ENCODE data around the gene TIMM22.

The TIMM22 gene

DNA sequence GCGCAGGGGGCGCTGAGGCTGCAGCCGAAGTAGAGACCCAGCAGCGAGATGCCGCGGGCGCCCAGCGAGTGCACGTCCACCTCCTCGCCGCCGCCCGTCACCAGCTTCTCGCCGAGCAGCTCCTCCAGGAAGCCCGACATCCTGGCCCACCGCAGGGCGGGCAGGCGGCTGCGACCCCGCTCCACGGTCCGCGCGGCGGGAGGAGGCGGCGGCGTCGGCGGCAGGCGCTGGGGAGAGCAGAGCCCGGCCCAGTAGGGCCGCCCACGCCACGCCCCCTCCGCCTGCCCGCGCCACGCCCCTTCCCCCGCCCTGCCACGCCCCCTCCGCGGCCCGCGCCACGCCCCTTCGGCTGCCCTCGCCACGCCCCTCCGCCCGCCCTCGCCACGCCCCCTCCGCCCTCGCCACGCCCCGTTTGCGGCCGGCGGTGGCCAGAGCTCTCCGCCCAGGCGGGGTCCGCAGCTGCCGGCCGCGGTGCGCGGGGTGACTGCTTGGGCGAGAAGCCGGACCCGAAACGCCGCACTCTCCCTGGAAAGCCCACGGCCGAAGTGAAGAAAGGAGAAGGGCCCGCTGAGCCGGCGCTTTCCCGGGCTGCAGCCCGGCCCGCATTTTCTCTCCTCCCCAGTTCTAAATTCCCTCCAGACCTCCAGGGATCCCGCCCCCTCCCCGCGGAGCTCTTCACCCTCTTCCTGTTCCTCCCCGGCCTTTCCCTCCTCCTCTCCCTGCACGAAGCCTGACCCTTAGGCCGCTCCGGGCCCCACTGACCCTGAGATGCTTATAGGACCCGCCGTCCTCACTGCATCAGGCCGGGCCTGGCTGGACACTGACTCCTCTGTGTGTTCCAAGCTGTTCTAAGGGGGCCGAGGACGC lies 17.2 kb upstream of the TIMM22 start, which contains the start of gene NXN (continued):
- TF ChIP-seq GLIS1 (tag by site-specific recombination; IDR thresholded peaks at IDR 0.05) (peak; percentile 23; the same call in 1 of the 2 replicates), ZNF785 (tag by site-specific recombination; IDR thresholded peaks at IDR 0.05) (no peak), ZNF830 (tag by site-specific recombination; IDR thresholded peaks at IDR 0.05; ENCODE audit: low read depth) (no peak), ZNF548 (tag by site-specific recombination; IDR thresholded peaks at IDR 0.05) (no peak), KLF8 (tag by site-specific recombination; IDR thresholded peaks at IDR 0.05) (peak; percentile 84), ZNF140 (tag by site-specific recombination; IDR thresholded peaks at IDR 0.05) (no peak), ZNF677 (tag by site-specific recombination; IDR thresholded peaks at IDR 0.05) (no peak), ZNF433 (tag by site-specific recombination; IDR thresholded peaks at IDR 0.05; ENCODE audit: low read depth) (no peak), ZNF624 (tag by site-specific recombination; IDR thresholded peaks at IDR 0.05) (no peak), ZNF600 (tag by site-specific recombination; IDR thresholded peaks at IDR 0.05) (peak; percentile 18; the same call in 1 of the 2 replicates), ZNF558 (tag by site-specific recombination; IDR thresholded peaks at IDR 0.05) (no peak), ZSCAN16 (tag by site-specific recombination; IDR thresholded peaks at IDR 0.05) (no peak), ZNF121 (tag by site-specific recombination; IDR thresholded peaks at IDR 0.05) (no peak), SP2 (tag by site-specific recombination; IDR thresholded peaks at IDR 0.05) (peak; percentile 57), KLF16 (tag by site-specific recombination; IDR thresholded peaks at IDR 0.05) (peak; percentile 43), FEZF1 (tag by site-specific recombination; IDR thresholded peaks at IDR 0.05) (no peak), ZIC2 (tag by site-specific recombination; IDR thresholded peaks at IDR 0.05) (peak; percentile 77), ZNF585B (tag by site-specific recombination; IDR thresholded peaks at IDR 0.05) (no peak), ZBTB20 (tag by site-specific recombination; IDR thresholded peaks at IDR 0.05) (peak; percentile 26; the same call in 1 of the 2 replicates), ZNF274 (IDR thresholded peaks at IDR 0.05; ENCODE audit: low read length) (no peak), ZNF274 (tag by site-specific recombination; IDR thresholded peaks at IDR 0.05; ENCODE audit: borderline replicate concordance) (no peak)
- TF ChIP-seq, protein P1, sequence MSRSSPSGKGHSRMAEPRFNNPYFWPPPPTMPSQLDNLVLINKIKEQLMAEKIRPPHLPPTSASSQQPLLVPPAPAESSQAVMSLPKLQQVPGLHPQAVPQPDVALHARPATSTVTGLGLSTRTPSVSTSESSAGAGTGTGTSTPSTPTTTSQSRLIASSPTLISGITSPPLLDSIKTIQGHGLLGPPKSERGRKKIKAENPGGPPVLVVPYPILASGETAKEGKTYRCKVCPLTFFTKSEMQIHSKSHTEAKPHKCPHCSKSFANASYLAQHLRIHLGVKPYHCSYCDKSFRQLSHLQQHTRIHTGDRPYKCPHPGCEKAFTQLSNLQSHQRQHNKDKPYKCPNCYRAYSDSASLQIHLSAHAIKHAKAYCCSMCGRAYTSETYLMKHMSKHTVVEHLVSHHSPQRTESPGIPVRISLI (tag by site-specific recombination; IDR thresholded peaks at IDR 0.05): no peak
- TF ChIP-seq, protein P2, sequence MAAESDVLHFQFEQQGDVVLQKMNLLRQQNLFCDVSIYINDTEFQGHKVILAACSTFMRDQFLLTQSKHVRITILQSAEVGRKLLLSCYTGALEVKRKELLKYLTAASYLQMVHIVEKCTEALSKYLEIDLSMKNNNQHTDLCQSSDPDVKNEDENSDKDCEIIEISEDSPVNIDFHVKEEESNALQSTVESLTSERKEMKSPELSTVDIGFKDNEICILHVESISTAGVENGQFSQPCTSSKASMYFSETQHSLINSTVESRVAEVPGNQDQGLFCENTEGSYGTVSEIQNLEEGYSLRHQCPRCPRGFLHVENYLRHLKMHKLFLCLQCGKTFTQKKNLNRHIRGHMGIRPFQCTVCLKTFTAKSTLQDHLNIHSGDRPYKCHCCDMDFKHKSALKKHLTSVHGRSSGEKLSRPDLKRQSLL (tag by site-specific recombination; IDR thresholded peaks at IDR 0.05): no peak
- TF ChIP-seq, protein P3, sequence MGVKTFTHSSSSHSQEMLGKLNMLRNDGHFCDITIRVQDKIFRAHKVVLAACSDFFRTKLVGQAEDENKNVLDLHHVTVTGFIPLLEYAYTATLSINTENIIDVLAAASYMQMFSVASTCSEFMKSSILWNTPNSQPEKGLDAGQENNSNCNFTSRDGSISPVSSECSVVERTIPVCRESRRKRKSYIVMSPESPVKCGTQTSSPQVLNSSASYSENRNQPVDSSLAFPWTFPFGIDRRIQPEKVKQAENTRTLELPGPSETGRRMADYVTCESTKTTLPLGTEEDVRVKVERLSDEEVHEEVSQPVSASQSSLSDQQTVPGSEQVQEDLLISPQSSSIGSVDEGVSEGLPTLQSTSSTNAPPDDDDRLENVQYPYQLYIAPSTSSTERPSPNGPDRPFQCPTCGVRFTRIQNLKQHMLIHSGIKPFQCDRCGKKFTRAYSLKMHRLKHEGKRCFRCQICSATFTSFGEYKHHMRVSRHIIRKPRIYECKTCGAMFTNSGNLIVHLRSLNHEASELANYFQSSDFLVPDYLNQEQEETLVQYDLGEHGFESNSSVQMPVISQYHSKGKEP (tag by site-specific recombination; IDR thresholded peaks at IDR 0.05): peak; percentile 10; the same call in 1 of the 2 replicates
- TF ChIP-seq, protein P4, sequence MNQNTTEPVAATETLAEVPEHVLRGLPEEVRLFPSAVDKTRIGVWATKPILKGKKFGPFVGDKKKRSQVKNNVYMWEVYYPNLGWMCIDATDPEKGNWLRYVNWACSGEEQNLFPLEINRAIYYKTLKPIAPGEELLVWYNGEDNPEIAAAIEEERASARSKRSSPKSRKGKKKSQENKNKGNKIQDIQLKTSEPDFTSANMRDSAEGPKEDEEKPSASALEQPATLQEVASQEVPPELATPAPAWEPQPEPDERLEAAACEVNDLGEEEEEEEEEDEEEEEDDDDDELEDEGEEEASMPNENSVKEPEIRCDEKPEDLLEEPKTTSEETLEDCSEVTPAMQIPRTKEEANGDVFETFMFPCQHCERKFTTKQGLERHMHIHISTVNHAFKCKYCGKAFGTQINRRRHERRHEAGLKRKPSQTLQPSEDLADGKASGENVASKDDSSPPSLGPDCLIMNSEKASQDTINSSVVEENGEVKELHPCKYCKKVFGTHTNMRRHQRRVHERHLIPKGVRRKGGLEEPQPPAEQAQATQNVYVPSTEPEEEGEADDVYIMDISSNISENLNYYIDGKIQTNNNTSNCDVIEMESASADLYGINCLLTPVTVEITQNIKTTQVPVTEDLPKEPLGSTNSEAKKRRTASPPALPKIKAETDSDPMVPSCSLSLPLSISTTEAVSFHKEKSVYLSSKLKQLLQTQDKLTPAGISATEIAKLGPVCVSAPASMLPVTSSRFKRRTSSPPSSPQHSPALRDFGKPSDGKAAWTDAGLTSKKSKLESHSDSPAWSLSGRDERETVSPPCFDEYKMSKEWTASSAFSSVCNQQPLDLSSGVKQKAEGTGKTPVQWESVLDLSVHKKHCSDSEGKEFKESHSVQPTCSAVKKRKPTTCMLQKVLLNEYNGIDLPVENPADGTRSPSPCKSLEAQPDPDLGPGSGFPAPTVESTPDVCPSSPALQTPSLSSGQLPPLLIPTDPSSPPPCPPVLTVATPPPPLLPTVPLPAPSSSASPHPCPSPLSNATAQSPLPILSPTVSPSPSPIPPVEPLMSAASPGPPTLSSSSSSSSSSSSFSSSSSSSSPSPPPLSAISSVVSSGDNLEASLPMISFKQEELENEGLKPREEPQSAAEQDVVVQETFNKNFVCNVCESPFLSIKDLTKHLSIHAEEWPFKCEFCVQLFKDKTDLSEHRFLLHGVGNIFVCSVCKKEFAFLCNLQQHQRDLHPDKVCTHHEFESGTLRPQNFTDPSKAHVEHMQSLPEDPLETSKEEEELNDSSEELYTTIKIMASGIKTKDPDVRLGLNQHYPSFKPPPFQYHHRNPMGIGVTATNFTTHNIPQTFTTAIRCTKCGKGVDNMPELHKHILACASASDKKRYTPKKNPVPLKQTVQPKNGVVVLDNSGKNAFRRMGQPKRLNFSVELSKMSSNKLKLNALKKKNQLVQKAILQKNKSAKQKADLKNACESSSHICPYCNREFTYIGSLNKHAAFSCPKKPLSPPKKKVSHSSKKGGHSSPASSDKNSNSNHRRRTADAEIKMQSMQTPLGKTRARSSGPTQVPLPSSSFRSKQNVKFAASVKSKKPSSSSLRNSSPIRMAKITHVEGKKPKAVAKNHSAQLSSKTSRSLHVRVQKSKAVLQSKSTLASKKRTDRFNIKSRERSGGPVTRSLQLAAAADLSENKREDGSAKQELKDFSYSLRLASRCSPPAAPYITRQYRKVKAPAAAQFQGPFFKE (tag by site-specific recombination; IDR thresholded peaks at IDR 0.05; ENCODE audit: borderline replicate concordance): no peak
- TF ChIP-seq, protein P5, sequence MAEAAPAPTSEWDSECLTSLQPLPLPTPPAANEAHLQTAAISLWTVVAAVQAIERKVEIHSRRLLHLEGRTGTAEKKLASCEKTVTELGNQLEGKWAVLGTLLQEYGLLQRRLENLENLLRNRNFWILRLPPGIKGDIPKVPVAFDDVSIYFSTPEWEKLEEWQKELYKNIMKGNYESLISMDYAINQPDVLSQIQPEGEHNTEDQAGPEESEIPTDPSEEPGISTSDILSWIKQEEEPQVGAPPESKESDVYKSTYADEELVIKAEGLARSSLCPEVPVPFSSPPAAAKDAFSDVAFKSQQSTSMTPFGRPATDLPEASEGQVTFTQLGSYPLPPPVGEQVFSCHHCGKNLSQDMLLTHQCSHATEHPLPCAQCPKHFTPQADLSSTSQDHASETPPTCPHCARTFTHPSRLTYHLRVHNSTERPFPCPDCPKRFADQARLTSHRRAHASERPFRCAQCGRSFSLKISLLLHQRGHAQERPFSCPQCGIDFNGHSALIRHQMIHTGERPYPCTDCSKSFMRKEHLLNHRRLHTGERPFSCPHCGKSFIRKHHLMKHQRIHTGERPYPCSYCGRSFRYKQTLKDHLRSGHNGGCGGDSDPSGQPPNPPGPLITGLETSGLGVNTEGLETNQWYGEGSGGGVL (tag by site-specific recombination; IDR thresholded peaks at IDR 0.05): peak; percentile 68
- TF ChIP-seq, protein P6, sequence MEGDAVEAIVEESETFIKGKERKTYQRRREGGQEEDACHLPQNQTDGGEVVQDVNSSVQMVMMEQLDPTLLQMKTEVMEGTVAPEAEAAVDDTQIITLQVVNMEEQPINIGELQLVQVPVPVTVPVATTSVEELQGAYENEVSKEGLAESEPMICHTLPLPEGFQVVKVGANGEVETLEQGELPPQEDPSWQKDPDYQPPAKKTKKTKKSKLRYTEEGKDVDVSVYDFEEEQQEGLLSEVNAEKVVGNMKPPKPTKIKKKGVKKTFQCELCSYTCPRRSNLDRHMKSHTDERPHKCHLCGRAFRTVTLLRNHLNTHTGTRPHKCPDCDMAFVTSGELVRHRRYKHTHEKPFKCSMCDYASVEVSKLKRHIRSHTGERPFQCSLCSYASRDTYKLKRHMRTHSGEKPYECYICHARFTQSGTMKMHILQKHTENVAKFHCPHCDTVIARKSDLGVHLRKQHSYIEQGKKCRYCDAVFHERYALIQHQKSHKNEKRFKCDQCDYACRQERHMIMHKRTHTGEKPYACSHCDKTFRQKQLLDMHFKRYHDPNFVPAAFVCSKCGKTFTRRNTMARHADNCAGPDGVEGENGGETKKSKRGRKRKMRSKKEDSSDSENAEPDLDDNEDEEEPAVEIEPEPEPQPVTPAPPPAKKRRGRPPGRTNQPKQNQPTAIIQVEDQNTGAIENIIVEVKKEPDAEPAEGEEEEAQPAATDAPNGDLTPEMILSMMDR (tag by site-specific recombination; IDR thresholded peaks at IDR 0.05): peak; percentile 50

Measured in HEK293 (cell line).